HL-60 (cell line): ENCODE results near the gene SLC25A21.

Source experiments
- DNase-seq, 2 experiments: peaks; one replicate each; pipeline ENCODE4 v3.0.0-alpha.2; 2010 to 2020; ENCODE audit warnings: low read depth in 1 of 2, low spot score in 1 of 2
- H3K27ac ChIP-seq: fragments of 250-450 bp; sonication (Bioruptor Pico); replicated peaks from 2 replicates; pipeline ENCODE4 v1.5.1; 2020; ENCODE audit warnings: mild to moderate bottlenecking, moderate library complexity
- H3K27me3 ChIP-seq: fragments of 250-450 bp; sonication (Bioruptor Pico); 2 replicates; pipeline ENCODE4 v1.5.1; 2021; ENCODE audit warnings: mild to moderate bottlenecking, moderate library complexity; ENCODE audit not compliant: insufficient read depth, poor library complexity, severe bottlenecking
- H3K4me3 ChIP-seq: replicated peaks from 2 replicates; pipeline ENCODE4 v1.5.1; 2011; ENCODE audit warnings: mild to moderate bottlenecking, control low read depth, low read length; ENCODE audit not compliant: insufficient read depth
- GABPA ChIP-seq: IDR thresholded peaks from 2 replicates; pipeline ENCODE4 v1.6.1; 2012; ENCODE audit warnings: low read depth
- POLR2AphosphoS5 ChIP-seq: IDR thresholded peaks from 2 replicates; pipeline ENCODE4 v1.6.1; 2012; ENCODE audit warnings: low read depth
- SPI1 ChIP-seq: IDR thresholded peaks from 2 replicates; pipeline ENCODE4 v1.6.1; 2012; ENCODE audit warnings: low read depth, mild to moderate bottlenecking, borderline replicate concordance
- long read RNA-seq: library from polyadenylated mRNA; unstranded; transcript quantifications from one replicate; pipeline ENCODE4 v2.0.0, GENCODE V29; 2020
- TF ChIP-seq, protein P1 (sequence below): IDR thresholded peaks from 2 replicates; pipeline ENCODE4 v1.6.1; 2012; ENCODE audit warnings: low read depth; ENCODE audit not compliant: insufficient replicate concordance
- TF ChIP-seq, protein P2 (sequence below): IDR thresholded peaks from one replicate; pipeline ENCODE4 v1.5.1; 2011; ENCODE audit warnings: low read length, control low read depth, inconsistent platforms; ENCODE audit not compliant: insufficient read depth

The SLC25A21 gene
- long read RNA-seq, partial matches to known transcripts: 0 of 2 reads
- long read RNA-seq, other reads (novel, unspliced or antisense): 2 of 2 reads

- Histone ChIP-seq H3K27me3 (peaks cover 22% of the 10 kb centered on the region), H3K4me3 (no peak within 1 kb of the TSS), H3K27ac (no peak within 1 kb of the TSS)
- DNase-seq: peak in 1 of 2 experiments; percentile 2
- TF ChIP-seq, protein P1, sequence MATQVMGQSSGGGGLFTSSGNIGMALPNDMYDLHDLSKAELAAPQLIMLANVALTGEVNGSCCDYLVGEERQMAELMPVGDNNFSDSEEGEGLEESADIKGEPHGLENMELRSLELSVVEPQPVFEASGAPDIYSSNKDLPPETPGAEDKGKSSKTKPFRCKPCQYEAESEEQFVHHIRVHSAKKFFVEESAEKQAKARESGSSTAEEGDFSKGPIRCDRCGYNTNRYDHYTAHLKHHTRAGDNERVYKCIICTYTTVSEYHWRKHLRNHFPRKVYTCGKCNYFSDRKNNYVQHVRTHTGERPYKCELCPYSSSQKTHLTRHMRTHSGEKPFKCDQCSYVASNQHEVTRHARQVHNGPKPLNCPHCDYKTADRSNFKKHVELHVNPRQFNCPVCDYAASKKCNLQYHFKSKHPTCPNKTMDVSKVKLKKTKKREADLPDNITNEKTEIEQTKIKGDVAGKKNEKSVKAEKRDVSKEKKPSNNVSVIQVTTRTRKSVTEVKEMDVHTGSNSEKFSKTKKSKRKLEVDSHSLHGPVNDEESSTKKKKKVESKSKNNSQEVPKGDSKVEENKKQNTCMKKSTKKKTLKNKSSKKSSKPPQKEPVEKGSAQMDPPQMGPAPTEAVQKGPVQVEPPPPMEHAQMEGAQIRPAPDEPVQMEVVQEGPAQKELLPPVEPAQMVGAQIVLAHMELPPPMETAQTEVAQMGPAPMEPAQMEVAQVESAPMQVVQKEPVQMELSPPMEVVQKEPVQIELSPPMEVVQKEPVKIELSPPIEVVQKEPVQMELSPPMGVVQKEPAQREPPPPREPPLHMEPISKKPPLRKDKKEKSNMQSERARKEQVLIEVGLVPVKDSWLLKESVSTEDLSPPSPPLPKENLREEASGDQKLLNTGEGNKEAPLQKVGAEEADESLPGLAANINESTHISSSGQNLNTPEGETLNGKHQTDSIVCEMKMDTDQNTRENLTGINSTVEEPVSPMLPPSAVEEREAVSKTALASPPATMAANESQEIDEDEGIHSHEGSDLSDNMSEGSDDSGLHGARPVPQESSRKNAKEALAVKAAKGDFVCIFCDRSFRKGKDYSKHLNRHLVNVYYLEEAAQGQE: no peak
- TF ChIP-seq SPI1 (no peak), POLR2AphosphoS5 (no peak), GABPA (no peak)
- TF ChIP-seq, protein P2, sequence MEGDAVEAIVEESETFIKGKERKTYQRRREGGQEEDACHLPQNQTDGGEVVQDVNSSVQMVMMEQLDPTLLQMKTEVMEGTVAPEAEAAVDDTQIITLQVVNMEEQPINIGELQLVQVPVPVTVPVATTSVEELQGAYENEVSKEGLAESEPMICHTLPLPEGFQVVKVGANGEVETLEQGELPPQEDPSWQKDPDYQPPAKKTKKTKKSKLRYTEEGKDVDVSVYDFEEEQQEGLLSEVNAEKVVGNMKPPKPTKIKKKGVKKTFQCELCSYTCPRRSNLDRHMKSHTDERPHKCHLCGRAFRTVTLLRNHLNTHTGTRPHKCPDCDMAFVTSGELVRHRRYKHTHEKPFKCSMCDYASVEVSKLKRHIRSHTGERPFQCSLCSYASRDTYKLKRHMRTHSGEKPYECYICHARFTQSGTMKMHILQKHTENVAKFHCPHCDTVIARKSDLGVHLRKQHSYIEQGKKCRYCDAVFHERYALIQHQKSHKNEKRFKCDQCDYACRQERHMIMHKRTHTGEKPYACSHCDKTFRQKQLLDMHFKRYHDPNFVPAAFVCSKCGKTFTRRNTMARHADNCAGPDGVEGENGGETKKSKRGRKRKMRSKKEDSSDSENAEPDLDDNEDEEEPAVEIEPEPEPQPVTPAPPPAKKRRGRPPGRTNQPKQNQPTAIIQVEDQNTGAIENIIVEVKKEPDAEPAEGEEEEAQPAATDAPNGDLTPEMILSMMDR: no peak
Observed at GRCh38 chr14:37172024-37172869, at the start of gene SLC25A21. Gene SLC25A21 (minus strand): TSS chr14:37172606.

DNA sequence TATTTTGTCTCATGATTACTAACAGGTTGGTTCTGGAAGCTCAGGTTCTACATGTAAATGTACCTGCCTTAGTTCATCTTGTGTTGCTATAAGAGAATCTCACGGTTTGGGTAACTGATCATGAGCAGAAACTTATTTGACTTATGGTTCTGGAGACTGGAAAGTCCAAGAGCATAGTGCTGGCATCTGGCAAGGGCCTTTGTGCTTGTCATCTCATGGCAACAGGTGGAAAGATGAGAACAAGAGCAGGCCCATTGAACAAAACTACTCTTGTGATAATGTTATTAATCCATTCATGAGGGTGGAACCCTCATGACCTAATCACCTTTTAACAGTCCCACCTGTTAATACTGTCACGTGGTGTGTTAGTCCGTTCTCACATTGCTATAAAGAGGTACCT, 48.7 kb upstream of the SLC25A21 start:
- TF ChIP-seq, protein P1: no peak
- no peak for TF ChIP-seq POLR2AphosphoS5
- no peak for TF ChIP-seq SPI1
- no peak for TF ChIP-seq GABPA
- TF ChIP-seq, protein P2: no peak
- Histone ChIP-seq H3K27me3 (no peaks in the 10 kb centered on the region), H3K27ac (no peak overlapping the region), H3K4me3 (no peak overlapping the region)
- DNase-seq: no peak

DNA sequence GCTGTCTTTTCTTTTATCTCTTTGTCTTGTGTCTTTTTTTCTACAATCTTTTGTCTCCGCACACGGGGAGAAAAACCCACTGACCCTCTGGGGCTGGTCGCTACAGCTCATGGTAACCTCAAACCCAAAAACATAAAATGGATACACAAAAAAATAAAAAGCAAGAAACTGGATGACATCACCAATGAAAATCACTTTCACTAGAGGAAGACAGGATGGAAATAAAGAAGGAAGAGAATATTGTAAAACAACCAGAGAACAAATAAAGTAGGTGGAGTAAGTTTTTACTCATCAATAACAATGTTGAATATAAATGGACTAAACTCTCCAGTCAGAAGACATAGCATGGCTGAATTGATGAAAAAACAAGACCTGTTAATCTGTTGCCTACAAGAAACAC, 42.9 kb upstream of the SLC25A21 start:
- DNase-seq: no peak
- Histone ChIP-seq H3K27ac (no peak overlapping the region), H3K27me3 (no peaks in the 10 kb centered on the region), H3K4me3 (no peak overlapping the region)
- TF ChIP-seq POLR2AphosphoS5 (no peak), SPI1 (no peak), GABPA (no peak)
- TF ChIP-seq, protein P1: no peak
- TF ChIP-seq, protein P2: no peak
